Suprapubic skin (tissue), 4 donors: Measurements from ENCODE around the gene STIP1.

Experiments used
- POLR2A ChIP-seq, 2 donors: fragments of 450-650 bp; IDR thresholded peaks; one replicate each; pipeline ENCODE4 v1.6.1; 2017; ENCODE audit warnings: antibody characterized with exemption in 2 of 2, mild to moderate bottlenecking in 2 of 2, moderate library complexity in 2 of 2
- POLR2AphosphoS5 ChIP-seq, 3 donors: sonication (generic); formaldehyde crosslinking; IDR thresholded peaks; one replicate each; pipeline ENCODE4 v1.6.1; 2017; ENCODE audit warnings: antibody characterized with exemption in 3 of 3
- TF ChIP-seq, protein P1 (sequence below), 2 donors: fragments of 200-600 bp in 1 of 2; fragments of 450-650 bp in 1 of 2; sonication (generic) in 1 of 2; IDR thresholded peaks; one replicate each; pipeline ENCODE4 v1.5.1; 2016 to 2019; ENCODE audit warnings: antibody characterized with exemption in 2 of 2, mild to moderate bottlenecking in 1 of 2, moderate library complexity in 1 of 2

DNA sequence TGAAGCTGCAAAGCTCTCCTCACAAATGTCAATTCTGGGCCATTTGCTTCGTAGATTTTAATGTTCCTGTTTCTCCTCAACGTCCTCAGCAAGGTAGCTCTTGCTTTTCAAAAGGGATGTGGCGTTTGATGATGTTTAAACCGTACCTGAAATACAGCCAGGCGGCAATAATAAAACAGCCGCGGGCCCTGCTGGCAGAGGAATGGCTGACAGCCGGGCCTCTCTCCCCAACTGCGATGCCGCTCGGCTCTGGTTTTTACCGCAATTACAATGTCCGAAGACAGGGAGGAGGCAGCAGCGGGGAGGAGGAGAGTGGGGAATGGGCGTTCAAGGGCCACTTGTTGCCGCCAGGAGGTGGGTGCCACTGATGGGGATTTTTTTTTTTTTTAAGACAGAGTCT, 47.6 kb upstream of the STIP1 start:
- TF ChIP-seq POLR2AphosphoS5 (IDR thresholded peaks at IDR 0.05) (no peak), POLR2A (IDR thresholded peaks at IDR 0.05) (no peak)
- TF ChIP-seq, protein P1, sequence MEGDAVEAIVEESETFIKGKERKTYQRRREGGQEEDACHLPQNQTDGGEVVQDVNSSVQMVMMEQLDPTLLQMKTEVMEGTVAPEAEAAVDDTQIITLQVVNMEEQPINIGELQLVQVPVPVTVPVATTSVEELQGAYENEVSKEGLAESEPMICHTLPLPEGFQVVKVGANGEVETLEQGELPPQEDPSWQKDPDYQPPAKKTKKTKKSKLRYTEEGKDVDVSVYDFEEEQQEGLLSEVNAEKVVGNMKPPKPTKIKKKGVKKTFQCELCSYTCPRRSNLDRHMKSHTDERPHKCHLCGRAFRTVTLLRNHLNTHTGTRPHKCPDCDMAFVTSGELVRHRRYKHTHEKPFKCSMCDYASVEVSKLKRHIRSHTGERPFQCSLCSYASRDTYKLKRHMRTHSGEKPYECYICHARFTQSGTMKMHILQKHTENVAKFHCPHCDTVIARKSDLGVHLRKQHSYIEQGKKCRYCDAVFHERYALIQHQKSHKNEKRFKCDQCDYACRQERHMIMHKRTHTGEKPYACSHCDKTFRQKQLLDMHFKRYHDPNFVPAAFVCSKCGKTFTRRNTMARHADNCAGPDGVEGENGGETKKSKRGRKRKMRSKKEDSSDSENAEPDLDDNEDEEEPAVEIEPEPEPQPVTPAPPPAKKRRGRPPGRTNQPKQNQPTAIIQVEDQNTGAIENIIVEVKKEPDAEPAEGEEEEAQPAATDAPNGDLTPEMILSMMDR (IDR thresholded peaks at IDR 0.05), result no peak
